Measurements from ENCODE around the gene C2orf15. TPM values are rescaled to one million over a fixed set of nuclear protein-coding genes. Genes with fewer than 3 reads are reported as not detected.

Gene C2orf15
- polyA plus RNA-seq, 2 of the 4 experiments (the other 2 are of a cell fraction), result 1.3 to 1.6 TPM

DNA sequence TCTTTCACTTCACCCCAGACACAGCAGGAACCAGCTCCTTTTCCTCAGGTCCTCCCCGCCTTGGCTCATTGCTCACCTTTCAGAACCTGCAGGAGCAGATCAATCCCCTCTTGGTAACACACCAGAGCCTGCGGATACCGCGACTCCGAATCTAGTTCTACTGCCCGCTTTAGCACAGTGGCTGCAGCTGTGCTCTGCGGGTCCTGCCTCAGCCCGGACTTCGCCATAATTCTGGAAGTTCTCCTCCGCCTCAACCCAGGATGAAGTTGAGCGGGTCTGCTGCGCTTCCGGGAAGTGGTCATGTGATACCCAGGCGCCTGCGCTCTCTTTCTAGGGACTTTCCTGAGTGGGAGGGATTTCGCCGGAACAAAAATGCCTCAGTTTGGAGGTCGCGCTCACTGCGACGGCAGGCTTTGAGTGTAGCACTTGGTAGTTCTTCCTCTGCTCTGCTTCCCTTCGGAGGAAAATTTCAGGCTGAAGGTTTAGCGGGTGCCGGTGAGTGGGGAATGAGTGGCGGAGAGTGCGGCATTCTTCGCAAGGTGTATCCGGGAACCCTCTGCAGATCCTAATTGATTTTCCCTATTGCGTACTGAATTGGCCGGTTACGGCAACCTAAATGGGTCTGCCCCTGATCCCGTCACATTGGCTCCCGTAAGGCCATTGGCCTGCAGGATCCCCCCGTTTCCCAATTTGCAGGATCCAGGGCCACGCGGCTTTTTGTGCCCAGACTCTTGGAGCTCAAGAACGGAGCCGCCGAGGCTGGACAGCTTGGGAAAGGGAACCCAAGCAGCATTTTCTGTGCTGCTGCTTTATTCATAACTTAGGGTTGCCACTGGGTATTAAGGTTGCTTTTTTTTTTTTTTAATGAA is 39.5 kb downstream of the C2orf15 start, which contains the start of the genes MITD1 and MRPL30 (continued):
- no peak for TF ChIP-seq HEYL (CRISPR knock-in tag; IDR thresholded peaks at IDR 0.05)
- TF ChIP-seq, protein P1, sequence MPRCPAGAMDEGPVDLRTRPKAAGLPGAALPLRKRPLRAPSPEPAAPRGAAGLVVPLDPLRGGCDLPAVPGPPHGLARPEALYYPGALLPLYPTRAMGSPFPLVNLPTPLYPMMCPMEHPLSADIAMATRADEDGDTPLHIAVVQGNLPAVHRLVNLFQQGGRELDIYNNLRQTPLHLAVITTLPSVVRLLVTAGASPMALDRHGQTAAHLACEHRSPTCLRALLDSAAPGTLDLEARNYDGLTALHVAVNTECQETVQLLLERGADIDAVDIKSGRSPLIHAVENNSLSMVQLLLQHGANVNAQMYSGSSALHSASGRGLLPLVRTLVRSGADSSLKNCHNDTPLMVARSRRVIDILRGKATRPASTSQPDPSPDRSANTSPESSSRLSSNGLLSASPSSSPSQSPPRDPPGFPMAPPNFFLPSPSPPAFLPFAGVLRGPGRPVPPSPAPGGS (IDR thresholded peaks at IDR 0.05), result peak; percentile 94
- TF ChIP-seq, protein P2, sequence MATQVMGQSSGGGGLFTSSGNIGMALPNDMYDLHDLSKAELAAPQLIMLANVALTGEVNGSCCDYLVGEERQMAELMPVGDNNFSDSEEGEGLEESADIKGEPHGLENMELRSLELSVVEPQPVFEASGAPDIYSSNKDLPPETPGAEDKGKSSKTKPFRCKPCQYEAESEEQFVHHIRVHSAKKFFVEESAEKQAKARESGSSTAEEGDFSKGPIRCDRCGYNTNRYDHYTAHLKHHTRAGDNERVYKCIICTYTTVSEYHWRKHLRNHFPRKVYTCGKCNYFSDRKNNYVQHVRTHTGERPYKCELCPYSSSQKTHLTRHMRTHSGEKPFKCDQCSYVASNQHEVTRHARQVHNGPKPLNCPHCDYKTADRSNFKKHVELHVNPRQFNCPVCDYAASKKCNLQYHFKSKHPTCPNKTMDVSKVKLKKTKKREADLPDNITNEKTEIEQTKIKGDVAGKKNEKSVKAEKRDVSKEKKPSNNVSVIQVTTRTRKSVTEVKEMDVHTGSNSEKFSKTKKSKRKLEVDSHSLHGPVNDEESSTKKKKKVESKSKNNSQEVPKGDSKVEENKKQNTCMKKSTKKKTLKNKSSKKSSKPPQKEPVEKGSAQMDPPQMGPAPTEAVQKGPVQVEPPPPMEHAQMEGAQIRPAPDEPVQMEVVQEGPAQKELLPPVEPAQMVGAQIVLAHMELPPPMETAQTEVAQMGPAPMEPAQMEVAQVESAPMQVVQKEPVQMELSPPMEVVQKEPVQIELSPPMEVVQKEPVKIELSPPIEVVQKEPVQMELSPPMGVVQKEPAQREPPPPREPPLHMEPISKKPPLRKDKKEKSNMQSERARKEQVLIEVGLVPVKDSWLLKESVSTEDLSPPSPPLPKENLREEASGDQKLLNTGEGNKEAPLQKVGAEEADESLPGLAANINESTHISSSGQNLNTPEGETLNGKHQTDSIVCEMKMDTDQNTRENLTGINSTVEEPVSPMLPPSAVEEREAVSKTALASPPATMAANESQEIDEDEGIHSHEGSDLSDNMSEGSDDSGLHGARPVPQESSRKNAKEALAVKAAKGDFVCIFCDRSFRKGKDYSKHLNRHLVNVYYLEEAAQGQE (IDR thresholded peaks at IDR 0.05), result peak; percentile 35; the same call in 1 of the 2 replicates
- TF ChIP-seq, protein P3, sequence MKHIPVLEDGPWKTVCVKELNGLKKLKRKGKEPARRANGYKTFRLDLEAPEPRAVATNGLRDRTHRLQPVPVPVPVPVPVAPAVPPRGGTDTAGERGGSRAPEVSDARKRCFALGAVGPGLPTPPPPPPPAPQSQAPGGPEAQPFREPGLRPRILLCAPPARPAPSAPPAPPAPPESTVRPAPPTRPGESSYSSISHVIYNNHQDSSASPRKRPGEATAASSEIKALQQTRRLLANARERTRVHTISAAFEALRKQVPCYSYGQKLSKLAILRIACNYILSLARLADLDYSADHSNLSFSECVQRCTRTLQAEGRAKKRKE (CRISPR knock-in tag; IDR thresholded peaks at IDR 0.05; ENCODE audit: low read depth), result no peak
- TF ChIP-seq ZNF302 (CRISPR knock-in tag; IDR thresholded peaks at IDR 0.05), result no peak
- TF ChIP-seq, protein P4, sequence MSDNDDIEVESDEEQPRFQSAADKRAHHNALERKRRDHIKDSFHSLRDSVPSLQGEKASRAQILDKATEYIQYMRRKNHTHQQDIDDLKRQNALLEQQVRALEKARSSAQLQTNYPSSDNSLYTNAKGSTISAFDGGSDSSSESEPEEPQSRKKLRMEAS (IDR thresholded peaks at IDR 0.05), result peak; percentile 92
- TF ChIP-seq HOXB5 (CRISPR knock-in tag; IDR thresholded peaks at IDR 0.05), result 0 out of 2 replicates have a peak, but pooled peaks have one; percentile 55
- no peak for TF ChIP-seq FOSB (CRISPR knock-in tag; IDR thresholded peaks at IDR 0.05)
- TF ChIP-seq FOSL2 (IDR thresholded peaks at IDR 0.05), result no peak
- 0 out of 2 replicates have a peak, but pooled peaks have one; percentile 10 for TF ChIP-seq FOSL2 (CRISPR knock-in tag; IDR thresholded peaks at IDR 0.05)
- peak; percentile 50; the same call in 1 of the 2 replicates for TF ChIP-seq GATA3 (IDR thresholded peaks at IDR 0.05; ENCODE audit: borderline replicate concordance)
- no peak for TF ChIP-seq EHF (CRISPR knock-in tag; IDR thresholded peaks at IDR 0.05)
- peak; percentile 74 for TF ChIP-seq KDM5A (IDR thresholded peaks at IDR 0.05)
- TF ChIP-seq TFCP2L1 (CRISPR knock-in tag; IDR thresholded peaks at IDR 0.05), result no peak
- TF ChIP-seq CHD2 (IDR thresholded peaks at IDR 0.05; ENCODE audit: low read length, partially characterized antibody), result peak; percentile 17
- TF ChIP-seq, protein P5, sequence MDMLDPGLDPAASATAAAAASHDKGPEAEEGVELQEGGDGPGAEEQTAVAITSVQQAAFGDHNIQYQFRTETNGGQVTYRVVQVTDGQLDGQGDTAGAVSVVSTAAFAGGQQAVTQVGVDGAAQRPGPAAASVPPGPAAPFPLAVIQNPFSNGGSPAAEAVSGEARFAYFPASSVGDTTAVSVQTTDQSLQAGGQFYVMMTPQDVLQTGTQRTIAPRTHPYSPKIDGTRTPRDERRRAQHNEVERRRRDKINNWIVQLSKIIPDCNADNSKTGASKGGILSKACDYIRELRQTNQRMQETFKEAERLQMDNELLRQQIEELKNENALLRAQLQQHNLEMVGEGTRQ (IDR thresholded peaks at IDR 0.05), result peak; percentile 90
- TF ChIP-seq RCOR1 (IDR thresholded peaks at IDR 0.05; ENCODE audit: low read depth, low read length), result no peak
- TF ChIP-seq RFX5 (IDR thresholded peaks at IDR 0.05), result peak; percentile 76
- no peak for TF ChIP-seq NR3C1 (IDR thresholded peaks at IDR 0.05)
- no peak for TF ChIP-seq CHD4 (IDR thresholded peaks at IDR 0.05; ENCODE audit: borderline replicate concordance)
- TF ChIP-seq NFE2L2 (conservative IDR thresholded peaks at IDR 0.05; ENCODE audit: low read length), result no peak
- no peak for TF ChIP-seq NPAS2 (CRISPR knock-in tag; IDR thresholded peaks at IDR 0.05; ENCODE audit: borderline replicate concordance)

Data from A549 (cell line).